ENCODE data around the gene MS4A4E.

Gene MS4A4E

GRCh38 chr11:60197442-60197841 lies 45.5 kb downstream of the MS4A4E start:
- TF ChIP-seq EP300 (IDR thresholded peaks at IDR 0.05; ENCODE audit: borderline replicate concordance) (no peak), FOXM1 (IDR thresholded peaks at IDR 0.05; ENCODE audit: borderline replicate concordance, low read depth) (no peak), RAD21 (IDR thresholded peaks at IDR 0.05; ENCODE audit: low read depth) (no peak), EGR1 (IDR thresholded peaks at IDR 0.05) (no peak), CEBPB (IDR thresholded peaks at IDR 0.05) (no peak), USF1 (IDR thresholded peaks at IDR 0.05) (no peak), MAX (IDR thresholded peaks at IDR 0.05) (no peak), TEAD4 (IDR thresholded peaks at IDR 0.05) (no peak), YY1 (IDR thresholded peaks at IDR 0.05; ENCODE audit: low read depth) (no peak)

- TF ChIP-seq EGR1 (IDR thresholded peaks at IDR 0.05) (no peak), MAX (IDR thresholded peaks at IDR 0.05) (no peak), TCF12 (IDR thresholded peaks at IDR 0.05; ENCODE audit: low read depth) (no peak), FOXM1 (IDR thresholded peaks at IDR 0.05; ENCODE audit: borderline replicate concordance, low read depth) (no peak), ZBTB7A (IDR thresholded peaks at IDR 0.05; ENCODE audit: low read depth) (no peak), TAF1 (IDR thresholded peaks at IDR 0.05; ENCODE audit: low read depth) (no peak), RAD21 (IDR thresholded peaks at IDR 0.05; ENCODE audit: low read depth) (no peak), NFIC (IDR thresholded peaks at IDR 0.05) (no peak), CEBPB (IDR thresholded peaks at IDR 0.05) (no peak), TEAD4 (IDR thresholded peaks at IDR 0.05) (no peak), CREB1 (IDR thresholded peaks at IDR 0.05; ENCODE audit: low read depth) (no peak), REST (IDR thresholded peaks at IDR 0.05; ENCODE audit: low read depth) (no peak), EP300 (IDR thresholded peaks at IDR 0.05; ENCODE audit: borderline replicate concordance) (no peak), YY1 (IDR thresholded peaks at IDR 0.05; ENCODE audit: low read depth) (no peak), USF1 (IDR thresholded peaks at IDR 0.05) (no peak)
These were observed 47.0 kb downstream of the MS4A4E start for GRCh38 chr11:60195923-60196368.

- TF ChIP-seq NFIC (IDR thresholded peaks at IDR 0.05), result no peak
- TF ChIP-seq REST (IDR thresholded peaks at IDR 0.05; ENCODE audit: low read depth), result no peak
- TF ChIP-seq EP300 (IDR thresholded peaks at IDR 0.05; ENCODE audit: borderline replicate concordance), result no peak
- no peak for TF ChIP-seq TCF12 (IDR thresholded peaks at IDR 0.05; ENCODE audit: low read depth)
- TF ChIP-seq MAX (IDR thresholded peaks at IDR 0.05), result no peak
- TF ChIP-seq TAF1 (IDR thresholded peaks at IDR 0.05; ENCODE audit: low read depth), result no peak
- TF ChIP-seq USF1 (IDR thresholded peaks at IDR 0.05), result no peak
- TF ChIP-seq EGR1 (IDR thresholded peaks at IDR 0.05), result no peak
- no peak for TF ChIP-seq CREB1 (IDR thresholded peaks at IDR 0.05; ENCODE audit: low read depth)
- no peak for TF ChIP-seq ZBTB7A (IDR thresholded peaks at IDR 0.05; ENCODE audit: low read depth)
- TF ChIP-seq CEBPB (IDR thresholded peaks at IDR 0.05), result no peak
- no peak for TF ChIP-seq YY1 (IDR thresholded peaks at IDR 0.05; ENCODE audit: low read depth)
- TF ChIP-seq FOXM1 (IDR thresholded peaks at IDR 0.05; ENCODE audit: borderline replicate concordance, low read depth), result no peak
- TF ChIP-seq TEAD4 (IDR thresholded peaks at IDR 0.05), result no peak
These were observed 48.4 kb downstream of the MS4A4E start for GRCh38 chr11:60194511-60194910.

- TF ChIP-seq USF1 (IDR thresholded peaks at IDR 0.05) (no peak), RAD21 (IDR thresholded peaks at IDR 0.05; ENCODE audit: low read depth) (peak; percentile 43; the same call in 1 of the 2 replicates), TEAD4 (IDR thresholded peaks at IDR 0.05) (no peak)
These were observed 49.1 kb downstream of the MS4A4E start for GRCh38 chr11:60193687-60194433.
